Ovary (tissue), 3 donors: Measurements from ENCODE around the gene CYP2C9.

Experiments
- EP300 ChIP-seq: sonication (generic); formaldehyde crosslinking; IDR thresholded peaks from one replicate; pipeline ENCODE4 v1.6.1; 2017; ENCODE audit warnings: antibody characterized with exemption
- POLR2A ChIP-seq: fragments of 450-650 bp; IDR thresholded peaks from one replicate; pipeline ENCODE4 v1.6.1; 2017; ENCODE audit warnings: antibody characterized with exemption, mild to moderate bottlenecking, moderate library complexity
- TF ChIP-seq, protein P1 (sequence below), 3 donors: fragments of 450-650 bp in 2 of 3; fragments of 200-600 bp in 1 of 3; IDR thresholded peaks; one replicate each; pipeline versions ENCODE4 v1.5.1 to v1.8.0; 2016 to 2022; ENCODE audit warnings: antibody characterized with exemption in 3 of 3, mild to moderate bottlenecking in 1 of 3
- donor health status: DM: no; HTN: no; CAD: no.

GRCh38 chr10:94889123-94889522, 49.3 kb upstream of the CYP2C9 start:
- TF ChIP-seq POLR2A, result no peak
- TF ChIP-seq, protein P1, sequence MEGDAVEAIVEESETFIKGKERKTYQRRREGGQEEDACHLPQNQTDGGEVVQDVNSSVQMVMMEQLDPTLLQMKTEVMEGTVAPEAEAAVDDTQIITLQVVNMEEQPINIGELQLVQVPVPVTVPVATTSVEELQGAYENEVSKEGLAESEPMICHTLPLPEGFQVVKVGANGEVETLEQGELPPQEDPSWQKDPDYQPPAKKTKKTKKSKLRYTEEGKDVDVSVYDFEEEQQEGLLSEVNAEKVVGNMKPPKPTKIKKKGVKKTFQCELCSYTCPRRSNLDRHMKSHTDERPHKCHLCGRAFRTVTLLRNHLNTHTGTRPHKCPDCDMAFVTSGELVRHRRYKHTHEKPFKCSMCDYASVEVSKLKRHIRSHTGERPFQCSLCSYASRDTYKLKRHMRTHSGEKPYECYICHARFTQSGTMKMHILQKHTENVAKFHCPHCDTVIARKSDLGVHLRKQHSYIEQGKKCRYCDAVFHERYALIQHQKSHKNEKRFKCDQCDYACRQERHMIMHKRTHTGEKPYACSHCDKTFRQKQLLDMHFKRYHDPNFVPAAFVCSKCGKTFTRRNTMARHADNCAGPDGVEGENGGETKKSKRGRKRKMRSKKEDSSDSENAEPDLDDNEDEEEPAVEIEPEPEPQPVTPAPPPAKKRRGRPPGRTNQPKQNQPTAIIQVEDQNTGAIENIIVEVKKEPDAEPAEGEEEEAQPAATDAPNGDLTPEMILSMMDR (IDR thresholded peaks at IDR 0.05), result no peak
- no peak for TF ChIP-seq EP300
